ENCODE data around the gene CYFIP2. TPM values are rescaled to one million over a fixed set of nuclear protein-coding genes. Genes with fewer than 3 reads are reported as not detected.
A peak's percentile ranks its signal among the peaks of the same experiment; 100 is the strongest.

Gene CYFIP2
- total and polyA plus RNA-seq, 2 donors (not counting 1 experiment from before 2014, with no cell fraction given): 5.0 to 27.6 TPM

DNA sequence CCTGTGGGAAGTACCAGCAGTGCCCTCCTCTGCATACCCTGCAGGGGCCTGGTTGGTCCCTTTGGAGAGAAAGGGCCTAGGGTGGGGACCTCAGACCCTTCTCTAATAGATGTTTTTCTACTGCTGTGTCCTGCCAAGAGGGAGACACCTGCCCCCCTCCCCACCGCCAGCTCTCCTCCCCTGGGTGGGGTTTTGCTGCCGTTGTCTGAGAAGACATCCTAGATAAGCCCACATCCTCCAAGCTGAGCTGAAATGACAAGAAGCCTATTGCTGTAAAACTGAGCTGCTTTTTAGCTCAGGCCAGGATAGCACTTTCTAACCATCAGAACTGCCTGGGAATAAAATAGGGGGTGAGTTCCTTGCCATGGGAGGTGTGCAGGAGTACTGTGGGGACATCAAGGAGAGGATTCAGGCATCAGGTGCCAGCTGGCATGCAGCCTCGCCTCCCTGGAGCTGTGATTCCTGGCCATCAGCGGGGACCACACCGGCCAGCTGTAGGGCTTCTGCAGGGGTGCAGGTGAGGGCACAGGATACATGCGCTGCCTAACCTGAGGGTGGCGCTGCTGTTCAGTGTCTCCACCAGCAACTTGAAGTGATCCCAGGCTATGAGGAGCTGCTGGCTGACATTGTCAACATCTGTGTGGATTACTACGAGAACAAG, 37.9 kb downstream of the CYFIP2 start:
- DNase-seq (ENCODE audit: low read depth in 2 of 2): no peak
- H3K27me3 ChIP-seq (ENCODE audit: control insufficient read depth, insufficient read depth, low read length): no peaks in the 10 kb centered on the region
- H3K79me2 ChIP-seq (ENCODE audit: control insufficient read depth, insufficient read depth, low read length): no peaks in the 10 kb centered on the region
- no peak overlapping the region for H3K4me3 ChIP-seq (replicated peaks in 1 of 4; ENCODE audit: control extremely low read depth in 1 of 4, insufficient read depth in 1 of 4, low read depth in 3 of 4, low read length in 4 of 4)
- H3K36me3 ChIP-seq (ENCODE audit: control insufficient read depth, insufficient read depth, low read length): no peaks in the 10 kb centered on the region
- H3K4me1 ChIP-seq (ENCODE audit: control insufficient read depth, extremely low read depth, insufficient read depth, low read length): no peaks in the 10 kb centered on the region
- no peak overlapping the region for H3K9ac ChIP-seq (ENCODE audit: insufficient read depth, low read length)
- no peaks in the 10 kb centered on the region for H4K20me1 ChIP-seq (ENCODE audit: control insufficient read depth, extremely low read depth, insufficient read depth, low read length)
- no peak for TF ChIP-seq EZH2 (IDR thresholded peaks at IDR 0.05; ENCODE audit: low read length, missing control alignments)
- TF ChIP-seq, protein P1, sequence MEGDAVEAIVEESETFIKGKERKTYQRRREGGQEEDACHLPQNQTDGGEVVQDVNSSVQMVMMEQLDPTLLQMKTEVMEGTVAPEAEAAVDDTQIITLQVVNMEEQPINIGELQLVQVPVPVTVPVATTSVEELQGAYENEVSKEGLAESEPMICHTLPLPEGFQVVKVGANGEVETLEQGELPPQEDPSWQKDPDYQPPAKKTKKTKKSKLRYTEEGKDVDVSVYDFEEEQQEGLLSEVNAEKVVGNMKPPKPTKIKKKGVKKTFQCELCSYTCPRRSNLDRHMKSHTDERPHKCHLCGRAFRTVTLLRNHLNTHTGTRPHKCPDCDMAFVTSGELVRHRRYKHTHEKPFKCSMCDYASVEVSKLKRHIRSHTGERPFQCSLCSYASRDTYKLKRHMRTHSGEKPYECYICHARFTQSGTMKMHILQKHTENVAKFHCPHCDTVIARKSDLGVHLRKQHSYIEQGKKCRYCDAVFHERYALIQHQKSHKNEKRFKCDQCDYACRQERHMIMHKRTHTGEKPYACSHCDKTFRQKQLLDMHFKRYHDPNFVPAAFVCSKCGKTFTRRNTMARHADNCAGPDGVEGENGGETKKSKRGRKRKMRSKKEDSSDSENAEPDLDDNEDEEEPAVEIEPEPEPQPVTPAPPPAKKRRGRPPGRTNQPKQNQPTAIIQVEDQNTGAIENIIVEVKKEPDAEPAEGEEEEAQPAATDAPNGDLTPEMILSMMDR (conservative IDR thresholded peaks at IDR 0.05 in 1 of 2, IDR thresholded peaks at IDR 0.05 in 1 of 2; ENCODE audit: low read depth in 1 of 2, low read length in 2 of 2): peak in 1 of 2 donors; percentile 6
- no peak overlapping the region for H2AFZ ChIP-seq (ENCODE audit: low read length)
- H3K27ac ChIP-seq (ENCODE audit: insufficient read depth, low read length): no peak overlapping the region
- H3K9me3 ChIP-seq (ENCODE audit: control insufficient read depth, insufficient read depth, low read depth, low read length): no peaks in the 10 kb centered on the region
- H3K4me2 ChIP-seq (ENCODE audit: extremely low read depth, insufficient read depth, low read length): no peak overlapping the region

GRCh38 chr5:157306081-157306480, 40.2 kb downstream of the CYFIP2 start:
- H3K36me3 ChIP-seq (ENCODE audit: control insufficient read depth, insufficient read depth, low read length): no peaks in the 10 kb centered on the region
- no peaks in the 10 kb centered on the region for H4K20me1 ChIP-seq (ENCODE audit: control insufficient read depth, extremely low read depth, insufficient read depth, low read length)
- no peak overlapping the region for H3K9ac ChIP-seq (ENCODE audit: insufficient read depth, low read length)
- no peaks in the 10 kb centered on the region for H3K4me1 ChIP-seq (ENCODE audit: control insufficient read depth, extremely low read depth, insufficient read depth, low read length)
- no peak overlapping the region for H3K4me2 ChIP-seq (ENCODE audit: extremely low read depth, insufficient read depth, low read length)
- no peak for TF ChIP-seq EZH2 (IDR thresholded peaks at IDR 0.05; ENCODE audit: low read length, missing control alignments)
- H3K79me2 ChIP-seq (ENCODE audit: control insufficient read depth, insufficient read depth, low read length): no peaks in the 10 kb centered on the region
- H3K27me3 ChIP-seq (ENCODE audit: control insufficient read depth, insufficient read depth, low read length): no peaks in the 10 kb centered on the region
- H3K9me3 ChIP-seq (ENCODE audit: control insufficient read depth, insufficient read depth, low read depth, low read length): no peaks in the 10 kb centered on the region
- H3K4me3 ChIP-seq (replicated peaks in 1 of 4; ENCODE audit: control extremely low read depth in 1 of 4, insufficient read depth in 1 of 4, low read depth in 3 of 4, low read length in 4 of 4): no peak overlapping the region
- DNase-seq (ENCODE audit: low read depth in 2 of 2): no peak
- no peak overlapping the region for H2AFZ ChIP-seq (ENCODE audit: low read length)
- H3K27ac ChIP-seq (ENCODE audit: insufficient read depth, low read length): no peak overlapping the region

- TF ChIP-seq EZH2 (IDR thresholded peaks at IDR 0.05; ENCODE audit: low read length, missing control alignments): no peak
- TF ChIP-seq, protein P1 (conservative IDR thresholded peaks at IDR 0.05 in 1 of 2, IDR thresholded peaks at IDR 0.05 in 1 of 2; ENCODE audit: low read depth in 1 of 2, low read length in 2 of 2): no peak
- no peak overlapping the region for H2AFZ ChIP-seq (ENCODE audit: low read length)
Measured at GRCh38 chr5:157306692-157307471, 41.0 kb downstream of the CYFIP2 start.

More at GRCh38 chr5:157306692-157307471, 41.0 kb downstream of the CYFIP2 start:
- Histone ChIP-seq H3K36me3 (ENCODE audit: control insufficient read depth, insufficient read depth, low read length) (no peaks in the 10 kb centered on the region), H3K27ac (ENCODE audit: insufficient read depth, low read length) (no peak overlapping the region), H3K4me1 (ENCODE audit: control insufficient read depth, extremely low read depth, insufficient read depth, low read length) (no peaks in the 10 kb centered on the region), H3K27me3 (ENCODE audit: control insufficient read depth, insufficient read depth, low read length) (no peaks in the 10 kb centered on the region), H3K79me2 (ENCODE audit: control insufficient read depth, insufficient read depth, low read length) (no peaks in the 10 kb centered on the region), H3K4me3 (replicated peaks in 1 of 4; ENCODE audit: control extremely low read depth in 1 of 4, insufficient read depth in 1 of 4, low read depth in 3 of 4, low read length in 4 of 4) (no peak overlapping the region), H3K4me2 (ENCODE audit: extremely low read depth, insufficient read depth, low read length) (no peak overlapping the region), H4K20me1 (ENCODE audit: control insufficient read depth, extremely low read depth, insufficient read depth, low read length) (no peaks in the 10 kb centered on the region), H3K9ac (ENCODE audit: insufficient read depth, low read length) (no peak overlapping the region), H3K9me3 (ENCODE audit: control insufficient read depth, insufficient read depth, low read depth, low read length) (no peaks in the 10 kb centered on the region)
- DNase-seq (ENCODE audit: low read depth in 2 of 2): no peak

All from fibroblast of lung (primary cell).